IMR-90 (cell line): ENCODE measurements around the gene GRID1. TPM values are rescaled to one million over a fixed set of nuclear protein-coding genes. Genes with fewer than 3 reads are reported as not detected.

Source experiments
- ATAC-seq: fragments of 200-7000 bp; cut with Tn5 transposase; 2 replicates; pipeline ENCODE4 v1.9.1; 2020; ENCODE audit warnings: low read depth, mild to moderate bottlenecking, moderate library complexity
- BruUV-seq: library from RNA; stranded (reverse); fragments of 400-500 nt; replicated peaks from 2 replicates; lab custom pipeline; 2021; lab: Mats Ljungman, UMichigan
- CTCF ChIA-PET: fragments of 300-600 bp; formaldehyde crosslinking; extraction: SDS; loops from one replicate; lab custom pipeline; 2021; ENCODE audit warnings: antibody characterized with exemption; lab: Yijun Ruan, JAX
- POLR2A ChIA-PET: fragments of 300-600 bp; sonication (Branson Sonifier 250); formaldehyde crosslinking; loops from one replicate; lab custom pipeline; 2022; ENCODE audit warnings: antibody characterized with exemption; ENCODE audit not compliant: unreplicated experiment; lab: Charles Lee
- DNase-seq: peaks from one replicate; pipeline ENCODE4 v3.0.0; 2013
- H2AFZ ChIP-seq: replicated peaks from 2 replicates; pipeline ENCODE3; 2013; ENCODE audit warnings: low read length, mild to moderate bottlenecking; ENCODE audit not compliant: poor library complexity
- H2AK5ac ChIP-seq: 2 replicates; pipeline ENCODE4 v1.6.1; 2013; ENCODE audit warnings: low read depth, low read length, inconsistent platforms
- H2AK9ac ChIP-seq: replicated peaks from 2 replicates; pipeline ENCODE3; 2013; ENCODE audit warnings: mild to moderate bottlenecking, low read depth, low read length, moderate library complexity; ENCODE audit not compliant: poor library complexity
- H2BK120ac ChIP-seq: 2 replicates; pipeline ENCODE4 v1.6.1; 2013; ENCODE audit warnings: low read depth, low read length, inconsistent platforms
- H2BK15ac ChIP-seq: 3 replicates; pipeline ENCODE4 v1.6.1; 2013; ENCODE audit warnings: low read depth, low read length, inconsistent platforms
- H2BK20ac ChIP-seq: 2 replicates; pipeline ENCODE4 v1.6.1; 2013; ENCODE audit warnings: low read depth, mild to moderate bottlenecking, inconsistent platforms, low read length, moderate library complexity
- H2BK5ac ChIP-seq: 2 replicates; pipeline ENCODE4 v1.6.1; 2013; ENCODE audit warnings: mild to moderate bottlenecking, low read depth, low read length, inconsistent platforms; ENCODE audit not compliant: poor library complexity, severe bottlenecking
- H3K14ac ChIP-seq: replicated peaks from 2 replicates; pipeline ENCODE4 v1.6.1; 2013; ENCODE audit warnings: low read depth, low read length, inconsistent platforms
- H3K18ac ChIP-seq: 2 replicates; pipeline ENCODE4 v1.6.1; 2013; ENCODE audit warnings: low read depth, low read length, control low read depth
- H3K23ac ChIP-seq: 2 replicates; pipeline ENCODE4 v1.6.1; 2013; ENCODE audit warnings: low read depth, low read length, inconsistent platforms
- H3K27ac ChIP-seq: 2 replicates; pipeline ENCODE4 v1.5.1; 2013; ENCODE audit warnings: mild to moderate bottlenecking, control low read depth, low read length; ENCODE audit not compliant: insufficient read depth
- H3K27me3 ChIP-seq: 2 replicates; pipeline ENCODE4 v1.6.1; 2013; ENCODE audit warnings: low read length; ENCODE audit not compliant: control insufficient read depth, insufficient read depth
- H3K36me3 ChIP-seq: 2 replicates; pipeline ENCODE4 v1.6.1; 2013; ENCODE audit warnings: low read length, mixed read lengths; ENCODE audit not compliant: control insufficient read depth, insufficient read depth
- H3K4ac ChIP-seq: 2 replicates; pipeline ENCODE4 v1.6.1; 2013; ENCODE audit warnings: low read depth, low read length, inconsistent platforms
- H3K4me1 ChIP-seq: 2 replicates; pipeline ENCODE4 v1.6.1; 2013; ENCODE audit warnings: low read length, mixed read lengths; ENCODE audit not compliant: control insufficient read depth, insufficient read depth
- H3K4me2 ChIP-seq: 2 replicates; pipeline ENCODE4 v1.6.1; 2013; ENCODE audit warnings: low read depth, mild to moderate bottlenecking, control low read depth, low read length, moderate library complexity
- H3K4me3 ChIP-seq: 2 replicates; pipeline ENCODE4 v1.5.1; 2013; ENCODE audit warnings: low read depth, mild to moderate bottlenecking, control low read depth, low read length, moderate library complexity; ENCODE audit not compliant: insufficient read depth
- H3K56ac ChIP-seq: 2 replicates; pipeline ENCODE4 v1.6.1; 2013; ENCODE audit warnings: low read length, inconsistent platforms; ENCODE audit not compliant: insufficient read depth; ENCODE audit errors: extremely low read depth
- H3K79me1 ChIP-seq, 2 experiments: 2 replicates each; pipeline ENCODE4 v1.6.1; 2013; ENCODE audit warnings: low read length in 2 of 2, inconsistent platforms in 1 of 2, low read depth in 1 of 2
- H3K9ac ChIP-seq: 2 replicates; pipeline ENCODE4 v1.6.1; 2013; ENCODE audit warnings: low read depth, low read length, control low read depth
- H3K9me1 ChIP-seq: 2 replicates; pipeline ENCODE4 v1.6.1; 2013; ENCODE audit warnings: low read length, inconsistent platforms; ENCODE audit not compliant: insufficient read depth
- H3K9me3 ChIP-seq: 2 replicates; pipeline ENCODE4 v1.6.1; 2013; ENCODE audit warnings: low read length; ENCODE audit not compliant: control insufficient read depth, insufficient read depth
- H4K20me1 ChIP-seq: 2 replicates; pipeline ENCODE4 v1.6.1; 2013; ENCODE audit warnings: low read length, inconsistent platforms; ENCODE audit not compliant: insufficient read depth
- H4K5ac ChIP-seq: 2 replicates; pipeline ENCODE4 v1.6.1; 2013; ENCODE audit warnings: mild to moderate bottlenecking, low read depth, low read length, control low read depth
- H4K8ac ChIP-seq, 2 experiments: 2 replicates each; pipeline ENCODE4 v1.6.1; 2013; ENCODE audit warnings: low read depth in 2 of 2, low read length in 2 of 2, control low read depth in 1 of 2, inconsistent platforms in 1 of 2
- H4K91ac ChIP-seq: 2 replicates; pipeline ENCODE4 v1.6.1; 2013; ENCODE audit warnings: low read depth, low read length, inconsistent platforms; ENCODE audit not compliant: insufficient read depth
- CHD1 ChIP-seq: IDR thresholded peaks from 2 replicates; pipeline ENCODE4 v1.6.1; 2012; ENCODE audit warnings: low read depth, low read length, improper control_type of control experiment
- MXI1 ChIP-seq: IDR thresholded peaks from 2 replicates; pipeline ENCODE4 v1.6.1; 2012; ENCODE audit warnings: low read depth, mild to moderate bottlenecking, low read length, moderate library complexity, borderline replicate concordance
- NFE2L2 ChIP-seq: fragments of 150-350 bp; IDR thresholded peaks from 2 replicates; pipeline ENCODE4 v1.6.1; 2016; ENCODE audit warnings: low read depth, mild to moderate bottlenecking, low read length
- POLR2A ChIP-seq: IDR thresholded peaks from 2 replicates; pipeline ENCODE4 v1.6.1; 2012; ENCODE audit warnings: mild to moderate bottlenecking, low read depth, low read length
- WGBS, 2 experiments: methylation state at CpG; one replicate each; pipeline versions ENCODE4 v1.1.5 to v1.1.7; 2013; ENCODE audit warnings: missing lambda C conversion rate in 2 of 2; ENCODE audit not compliant: insufficient read length in 1 of 2; ENCODE audit errors: extremely low coverage in 2 of 2; 5-methylcytosine and 5-hydroxymethylcytosine counted together
- dilution Hi-C: fragments of 300-500 bp; cut with HindIII; formaldehyde crosslinking; loops from one replicate; pipeline ENCODE4 v1.14.3; 2018; ENCODE audit warnings: low sequenced_read_pairs; ENCODE audit not compliant: unreplicated experiment
- in situ Hi-C: fragments of 300-500 bp; cut with MboI; formaldehyde crosslinking; loops from 3 replicates; pipeline ENCODE4 v1.14.3; 2019; ENCODE audit warnings: low sequenced_read_pairs, inconsistent platforms, mixed read lengths
- intact Hi-C: fragments of 100-400 bp; cut with micrococcal nuclease; formaldehyde crosslinking; loops from 2 replicates; pipeline ENCODE4 v1.10.0; 2022
- polyA plus RNA-seq, 3 experiments: library from polyadenylated mRNA; depleted of rRNA; stranded (reverse); fragments of >200 nt; gene quantifications; 2 replicates each; pipeline ENCODE4 v1.2.3, GENCODE V29; 2012; ENCODE audit warnings: low replicate concordance in 1 of 3
- total RNA-seq: library from RNA; depleted of rRNA; stranded (reverse); fragments of >200 nt; gene quantifications from 2 replicates; pipeline ENCODE4 v1.2.3, GENCODE V29; 2012
- TF ChIP-seq, protein P1 (sequence below): fragments of 150-350 bp; IDR thresholded peaks from 2 replicates; pipeline ENCODE4 v1.6.1; 2017; ENCODE audit warnings: mild to moderate bottlenecking, antibody characterized with exemption, low read length, low read depth

Gene GRID1
- total and polyA plus RNA-seq, 2 of the 4 experiments (the other 2 are of a cell fraction) = not detected

DNA sequence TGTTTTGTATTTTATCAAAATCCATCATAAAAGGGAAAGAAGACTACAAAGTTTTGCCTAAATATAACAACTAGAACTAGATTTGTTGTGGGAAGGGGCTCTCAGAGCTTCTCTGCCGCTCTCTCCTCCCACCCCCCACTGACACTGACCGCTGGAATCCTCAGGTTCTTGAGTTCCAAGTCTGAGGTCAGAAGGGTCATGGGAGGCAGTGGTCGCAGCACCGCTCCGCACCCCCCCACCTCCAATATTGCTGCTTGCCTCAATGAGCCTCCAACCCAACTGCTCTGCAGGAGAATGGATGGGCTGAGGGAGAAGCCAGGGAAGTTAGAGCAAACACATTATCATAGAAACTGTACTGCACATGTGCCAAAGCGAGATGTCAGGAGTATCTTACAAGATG lies 359.4 kb downstream of the GRID1 start:
- CTCF ChIA-PET = no interaction called here
- ATAC-seq = no peak
- Histone ChIP-seq H2BK120ac (no peak overlapping the region), H4K91ac (no peak overlapping the region), H3K4me1 (no peaks in the 10 kb centered on the region), H2AK5ac (no peak overlapping the region), H4K20me1 (no peaks in the 10 kb centered on the region), H3K27me3 (no peaks in the 10 kb centered on the region), H2BK20ac (no peak overlapping the region), H2BK15ac (no peak overlapping the region), H2AK9ac (no peak overlapping the region), H3K27ac (no peak overlapping the region), H3K36me3 (no peaks in the 10 kb centered on the region), H3K9me3 (peaks cover 2% of the 10 kb centered on the region; the same call in 1 of the 2 replicates), H3K4me2 (no peak overlapping the region), H3K14ac (no peak overlapping the region), H3K9me1 (no peaks in the 10 kb centered on the region), H3K4me3 (no peak overlapping the region), H3K18ac (no peak overlapping the region), H3K4ac (no peak overlapping the region), H3K9ac (no peak overlapping the region), H2AFZ (no peak overlapping the region), H3K56ac (no peak overlapping the region), H4K8ac (no peak overlapping the region), H4K5ac (no peak overlapping the region), H2BK5ac (no peak overlapping the region), H3K23ac (no peak overlapping the region), H3K79me1 (no peaks in the 10 kb centered on the region)
- no peak for TF ChIP-seq CHD1
- no peak for TF ChIP-seq POLR2A
- TF ChIP-seq, protein P1, sequence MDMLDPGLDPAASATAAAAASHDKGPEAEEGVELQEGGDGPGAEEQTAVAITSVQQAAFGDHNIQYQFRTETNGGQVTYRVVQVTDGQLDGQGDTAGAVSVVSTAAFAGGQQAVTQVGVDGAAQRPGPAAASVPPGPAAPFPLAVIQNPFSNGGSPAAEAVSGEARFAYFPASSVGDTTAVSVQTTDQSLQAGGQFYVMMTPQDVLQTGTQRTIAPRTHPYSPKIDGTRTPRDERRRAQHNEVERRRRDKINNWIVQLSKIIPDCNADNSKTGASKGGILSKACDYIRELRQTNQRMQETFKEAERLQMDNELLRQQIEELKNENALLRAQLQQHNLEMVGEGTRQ = no peak
- no peak for TF ChIP-seq MXI1
- TF ChIP-seq NFE2L2 = no peak
- no TSS peak for BruUV-seq
- dilution Hi-C loops = no loop called here
- no CpG with 5 or more reads among the region's 6 CpGs for WGBS, 2 experiments
- in situ Hi-C loops = no loop called here
- DNase-seq = no peak
- intact Hi-C loops = no loop called here
- POLR2A ChIA-PET = no interaction called here
